Cerebellar nuclear complex (tissue), 1 donor: ENCODE data around the gene PLCG1.

Experiments used
- DNase-seq, 2 experiments: peaks; one replicate each; lab custom pipeline; 2025; lab: John Stamatoyannopoulos, UW

Gene PLCG1

DNA sequence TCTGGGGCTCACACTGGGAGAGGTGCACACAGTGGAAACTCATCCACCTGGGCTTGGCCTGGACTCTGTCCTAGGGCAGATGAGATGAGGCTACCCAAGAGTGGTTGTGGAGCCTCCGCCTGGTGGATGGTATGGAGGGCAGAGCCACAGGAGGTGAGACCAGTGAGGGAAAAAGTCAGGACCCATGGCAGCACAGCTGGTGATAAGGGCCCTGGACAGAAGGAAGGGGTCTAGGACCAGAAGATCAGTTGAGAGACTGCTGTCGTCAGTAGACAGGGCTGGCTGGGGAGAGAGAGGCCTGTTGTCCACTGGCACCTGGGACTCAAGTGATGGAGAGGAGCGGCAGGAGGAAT, 29.8 kb downstream of the PLCG1 start:
- DNase-seq: no peak

DNA sequence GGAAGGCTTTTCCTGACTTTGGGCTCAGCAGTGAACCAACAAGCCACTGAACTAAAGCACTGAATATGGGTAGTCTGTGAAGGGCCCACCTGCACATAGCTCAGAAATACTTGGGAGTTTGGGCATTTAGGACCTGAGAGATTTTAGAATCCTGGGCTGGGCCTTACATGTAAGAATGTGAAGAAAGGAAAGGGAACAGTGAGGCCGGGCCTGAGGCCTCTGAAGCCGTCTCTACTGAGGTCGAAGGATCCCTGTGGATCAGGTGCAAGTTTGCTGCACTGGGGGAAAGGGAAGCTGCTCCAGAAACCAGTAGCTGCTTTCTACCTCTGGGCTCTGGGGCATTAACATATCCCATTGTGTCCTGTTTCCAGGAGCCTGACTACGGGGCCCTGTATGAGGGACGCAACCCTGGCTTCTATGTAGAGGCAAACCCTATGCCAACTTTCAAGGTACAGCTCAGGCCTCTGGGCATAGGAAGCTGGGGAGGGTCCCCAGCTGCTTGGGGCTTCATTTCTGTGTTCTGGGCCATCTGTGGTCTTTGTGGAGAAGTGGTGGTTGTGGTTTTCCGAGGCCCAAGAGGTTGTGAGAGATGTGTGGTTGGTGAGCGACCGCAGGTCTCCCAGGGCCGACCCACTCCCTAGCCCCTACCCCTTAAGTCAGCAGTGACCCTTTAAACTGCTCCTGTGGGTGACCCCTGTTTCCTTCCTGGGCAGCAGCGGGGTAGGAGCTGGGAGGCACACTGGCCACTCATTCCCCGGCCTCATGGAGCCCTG, 30.3 kb downstream of the PLCG1 start:
- no peak for DNase-seq

GRCh38 chr20:41168281-41169161, 31.2 kb downstream of the PLCG1 start:
- DNase-seq: no peak

DNA sequence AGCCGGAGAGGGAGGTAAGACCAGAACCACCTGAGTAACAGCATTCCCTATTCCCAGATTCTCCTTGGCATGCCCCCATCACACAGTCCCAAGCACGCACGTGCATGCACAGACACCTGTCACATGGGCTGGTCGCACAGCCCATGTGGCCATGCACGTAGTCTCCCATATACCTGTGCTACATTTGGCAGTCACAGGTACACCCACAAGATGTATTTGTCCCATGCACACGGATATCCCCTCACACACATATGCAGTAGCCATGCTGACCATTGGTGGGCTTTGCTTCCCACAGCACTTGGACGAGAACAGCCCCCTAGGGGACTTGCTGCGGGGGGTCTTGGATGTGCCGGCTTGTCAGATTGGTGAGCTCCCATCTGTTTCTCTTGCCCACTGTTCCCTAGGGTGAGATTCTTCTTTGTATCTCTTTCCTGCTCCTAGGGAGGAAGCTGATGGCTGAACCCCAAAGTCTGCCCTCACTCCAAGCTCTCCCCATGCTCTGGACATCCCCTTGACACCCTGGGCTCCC, 31.9 kb downstream of the PLCG1 start:
- DNase-seq: no peak

- no peak for DNase-seq
Measured at GRCh38 chr20:41169791-41170351, 32.5 kb downstream of the PLCG1 start.

- no peak for DNase-seq
Measured at GRCh38 chr20:41170386-41171105, 33.2 kb downstream of the PLCG1 start.

- DNase-seq: no peak
Measured at GRCh38 chr20:41171736-41172295, 34.5 kb downstream of the PLCG1 start.

DNA sequence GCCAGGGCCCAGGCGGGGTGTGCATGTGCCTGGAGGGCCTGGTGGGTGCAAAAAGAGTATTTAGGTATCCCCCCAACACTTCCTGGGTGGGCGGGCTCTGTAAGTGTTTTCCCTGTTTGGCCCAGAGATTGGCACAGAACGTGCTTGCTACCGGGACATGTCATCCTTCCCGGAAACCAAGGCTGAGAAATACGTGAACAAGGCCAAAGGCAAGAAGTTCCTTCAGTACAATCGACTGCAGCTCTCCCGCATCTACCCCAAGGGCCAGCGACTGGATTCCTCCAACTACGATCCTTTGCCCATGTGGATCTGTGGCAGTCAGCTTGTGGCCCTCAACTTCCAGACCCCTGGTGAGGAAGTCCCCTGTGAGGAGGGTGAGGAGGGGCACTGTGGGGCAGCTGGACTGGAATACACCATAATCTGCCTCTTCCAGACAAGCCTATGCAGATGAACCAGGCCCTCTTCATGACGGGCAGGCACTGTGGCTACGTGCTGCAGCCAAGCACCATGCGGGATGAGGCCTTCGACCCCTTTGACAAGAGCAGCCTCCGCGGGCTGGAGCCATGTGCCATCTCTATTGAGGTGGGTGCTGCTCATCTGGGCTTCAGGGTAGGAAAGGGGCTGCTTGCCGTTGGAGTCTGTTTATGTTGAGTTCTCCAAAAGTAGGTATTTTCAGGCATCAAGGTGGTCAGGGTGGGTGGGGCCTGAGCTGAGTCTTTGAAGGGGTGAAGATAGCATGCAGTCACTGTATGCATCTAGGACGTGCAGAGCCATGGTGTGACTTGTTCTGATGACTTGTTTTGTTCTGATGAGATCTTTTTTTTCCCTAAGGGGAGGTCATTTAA, 35.2 kb downstream of the PLCG1 start:
- DNase-seq: no peak

DNA sequence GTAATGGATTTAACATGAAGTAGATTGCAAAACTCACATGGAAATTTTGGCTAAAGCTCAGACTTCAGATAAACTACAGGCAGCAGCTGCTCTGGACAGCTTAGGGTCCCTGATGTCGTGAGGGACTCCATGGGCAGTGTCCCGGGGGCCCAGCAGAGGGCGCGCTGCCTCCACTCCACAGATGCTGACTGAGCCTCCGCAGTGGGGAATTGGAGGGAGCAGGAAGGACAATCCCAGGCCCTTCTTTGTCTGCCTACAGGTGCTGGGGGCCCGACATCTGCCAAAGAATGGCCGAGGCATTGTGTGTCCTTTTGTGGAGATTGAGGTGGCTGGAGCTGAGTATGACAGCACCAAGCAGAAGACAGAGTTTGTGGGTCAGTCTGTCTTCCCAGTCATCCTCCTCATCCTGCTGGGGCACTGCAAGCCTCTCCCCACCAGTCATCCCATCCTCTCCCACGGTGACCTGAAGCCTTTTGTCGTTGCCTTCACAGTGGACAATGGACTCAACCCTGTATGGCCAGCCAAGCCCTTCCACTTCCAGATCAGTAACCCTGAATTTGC, 35.9 kb downstream of the PLCG1 start:
- DNase-seq: peak in 1 of 2 experiments; percentile 43

GRCh38 chr20:41173791-41174341, 36.5 kb downstream of the PLCG1 start:
- no peak for DNase-seq

DNA sequence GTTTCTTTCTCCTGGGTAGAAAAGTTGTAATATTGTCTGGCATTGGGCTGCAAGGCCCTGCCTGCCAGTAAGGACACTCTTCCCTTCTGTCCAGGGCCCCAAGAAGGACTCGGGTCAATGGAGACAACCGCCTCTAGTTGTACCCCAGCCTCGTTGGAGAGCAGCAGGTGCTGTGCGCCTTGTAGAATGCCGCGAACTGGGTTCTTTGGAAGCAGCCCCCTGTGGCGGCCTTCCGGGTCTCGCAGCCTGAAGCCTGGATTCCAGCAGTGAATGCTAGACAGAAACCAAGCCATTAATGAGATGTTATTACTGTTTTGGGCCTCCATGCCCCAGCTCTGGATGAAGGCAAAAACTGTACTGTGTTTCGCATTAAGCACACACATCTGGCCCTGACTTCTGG, 37.0 kb downstream of the PLCG1 start:
- no peak for DNase-seq

DNA sequence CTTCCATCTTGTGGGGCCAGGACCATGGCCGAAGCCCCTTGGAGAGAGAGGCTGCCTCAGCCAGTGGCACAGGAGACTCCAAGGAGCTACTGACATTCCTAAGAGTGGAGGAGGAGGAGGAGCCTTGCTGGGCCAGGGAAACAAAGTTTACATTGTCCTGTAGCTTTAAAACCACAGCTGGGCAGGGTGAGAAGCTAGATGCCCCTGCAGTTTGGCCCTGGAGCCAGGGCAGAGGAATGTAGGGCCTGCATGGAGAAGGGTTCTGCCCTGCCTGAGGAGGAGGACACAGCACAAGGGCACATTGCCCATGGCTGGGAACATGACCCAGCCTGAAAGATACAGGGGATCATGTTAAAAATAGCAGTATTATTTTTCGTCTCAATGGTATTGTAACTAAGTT, 37.4 kb downstream of the PLCG1 start:
- DNase-seq: no peak

DNA sequence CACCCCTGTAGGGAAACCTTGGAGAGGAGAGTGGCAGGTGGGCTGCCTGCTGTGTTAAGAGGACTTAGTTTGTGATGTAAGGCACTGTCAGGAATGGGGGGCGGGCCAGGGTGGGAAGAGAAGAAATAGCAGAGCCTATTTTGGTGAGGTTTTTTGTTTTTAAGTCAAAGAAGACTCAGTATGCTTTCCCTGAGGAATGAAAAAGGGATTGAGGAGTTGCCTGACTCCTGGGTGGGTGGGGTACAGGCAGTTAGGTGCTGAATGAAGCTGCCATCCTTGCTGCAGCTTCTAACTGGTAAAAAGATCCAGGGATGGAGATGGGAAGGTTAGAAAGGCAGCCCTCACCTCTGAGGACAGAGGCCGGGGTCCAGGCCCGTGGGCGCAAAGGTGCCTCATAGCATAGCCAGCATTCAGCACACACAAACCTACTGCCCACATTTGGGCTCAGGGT, 37.9 kb downstream of the PLCG1 start:
- no peak for DNase-seq

- no peak for DNase-seq
Measured at GRCh38 chr20:41175727-41176330, 38.5 kb downstream of the PLCG1 start.

- no peak for DNase-seq
Measured at GRCh38 chr20:41176711-41177552, 39.6 kb downstream of the PLCG1 start.

DNA sequence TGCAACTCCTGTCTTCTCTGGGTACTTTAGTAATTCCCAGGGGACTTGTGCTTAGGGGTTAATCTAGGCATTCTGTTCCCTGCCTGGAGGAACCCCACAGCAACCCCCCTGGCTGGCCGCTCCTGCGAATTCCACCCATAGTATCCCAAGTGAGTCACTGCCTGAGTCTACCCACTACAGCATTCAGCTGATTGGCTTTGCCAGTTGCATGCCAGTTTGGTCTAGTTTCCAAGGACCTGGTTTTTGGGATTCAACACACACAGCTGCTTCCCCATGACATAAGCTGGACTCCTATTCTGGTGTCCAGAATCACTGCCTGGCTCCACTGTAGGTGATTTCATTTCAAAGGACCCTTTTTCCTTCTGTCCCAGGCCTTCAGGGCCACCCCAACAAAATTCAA, 40.3 kb downstream of the PLCG1 start:
- DNase-seq: no peak

- no peak for DNase-seq
Measured at GRCh38 chr20:41178495-41178894, 41.2 kb downstream of the PLCG1 start.

DNA sequence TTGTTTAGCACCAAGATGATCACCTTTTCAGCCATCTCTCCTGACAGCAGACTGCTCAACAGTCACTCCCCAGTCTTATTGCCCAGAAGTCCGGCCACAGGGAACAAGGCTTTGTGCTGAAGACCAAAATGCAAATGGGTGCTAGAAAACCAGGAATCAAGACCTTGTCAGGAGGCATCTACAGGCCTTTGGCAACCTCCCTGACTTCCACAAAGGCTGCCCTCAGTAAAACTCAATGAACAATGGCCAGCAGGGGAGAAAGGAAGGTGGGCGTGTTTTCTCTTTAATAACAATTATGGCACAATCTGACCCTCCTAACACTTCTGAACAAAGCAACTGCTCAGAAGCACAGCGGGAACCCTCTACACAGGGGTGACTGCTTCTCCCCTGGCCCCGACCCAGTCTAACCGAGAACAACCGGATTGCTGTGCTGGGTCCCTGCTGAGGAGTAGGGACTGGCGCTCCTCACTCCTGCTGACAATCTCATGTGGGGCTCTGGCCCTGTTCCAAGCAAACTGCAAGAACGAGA, 41.6 kb downstream of the PLCG1 start:
- DNase-seq: peak in 1 of 2 experiments; percentile 19
